ENCODE results near the gene TESMIN. TPM values are rescaled to one million over a fixed set of nuclear protein-coding genes. Genes with fewer than 3 reads are reported as not detected.

The TESMIN gene
- total and polyA plus RNA-seq, 2 of the 4 experiments (the other 2 are of a cell fraction), result 0.90 to 2.2 TPM

DNA sequence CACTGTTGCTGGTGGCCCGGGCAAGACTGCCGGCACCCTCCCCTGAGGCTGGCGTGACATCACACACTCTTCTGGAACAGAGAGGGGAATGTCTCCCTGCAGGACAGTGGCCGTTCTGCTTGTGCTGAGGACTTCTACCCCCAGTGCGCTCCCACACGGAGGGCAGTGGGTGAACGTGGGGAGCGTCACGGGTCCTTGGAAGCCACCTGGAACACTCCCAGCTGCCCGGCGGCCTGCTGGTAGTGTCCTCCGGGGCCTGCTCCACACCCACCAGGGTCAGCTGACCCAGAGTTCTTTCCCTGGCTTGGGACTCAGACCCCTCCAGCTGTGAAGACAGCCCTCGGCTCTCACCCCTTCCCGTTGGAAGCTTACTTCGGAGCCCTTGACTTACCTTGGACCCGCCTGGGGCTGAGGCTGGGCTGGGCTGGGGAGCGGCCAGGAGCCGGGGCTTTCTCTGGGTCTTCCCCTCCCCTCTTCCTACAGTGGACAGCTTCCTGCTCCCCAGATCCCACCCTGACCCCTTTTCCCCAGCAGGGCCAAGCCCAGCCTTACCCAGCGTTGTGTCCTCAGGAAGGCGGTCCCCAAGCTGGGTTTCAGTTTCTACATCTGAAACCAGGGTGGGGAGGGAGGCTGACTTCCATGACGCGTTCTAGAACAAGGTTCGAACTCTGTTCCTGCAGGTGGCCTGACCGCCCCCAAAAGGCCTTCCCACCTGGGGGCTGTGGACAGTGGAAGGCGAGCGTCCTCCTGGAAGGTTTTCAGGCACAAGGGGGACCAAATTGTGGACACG is 81.8 kb downstream of the TESMIN start:
- Histone ChIP-seq H3K4me2 (ENCODE audit: low read depth, low read length) (no peak overlapping the region), H3K56ac (ENCODE audit: extremely low read depth, insufficient read depth, low read length) (no peak overlapping the region), H3K9me3 (ENCODE audit: control insufficient read depth, insufficient read depth, low read length) (peaks cover 13% of the 10 kb centered on the region), H4K91ac (ENCODE audit: insufficient read depth, low read depth, low read length) (no peak overlapping the region), H3K79me1 (ENCODE audit: low read depth in 1 of 2, low read length in 2 of 2) (no peaks in the 10 kb centered on the region), H3K9ac (ENCODE audit: low read depth, low read length) (no peak overlapping the region), H3K4ac (ENCODE audit: low read depth, low read length) (no peak overlapping the region), H2AFZ (replicated peaks; ENCODE audit: low read length, poor library complexity) (no peak overlapping the region), H3K23ac (ENCODE audit: low read depth, low read length) (no peak overlapping the region), H2BK120ac (ENCODE audit: low read depth, low read length) (no peak overlapping the region), H4K5ac (ENCODE audit: low read depth, low read length) (no peak overlapping the region), H3K36me3 (ENCODE audit: control insufficient read depth, insufficient read depth, low read length) (no peaks in the 10 kb centered on the region), H3K14ac (replicated peaks; ENCODE audit: low read depth, low read length) (no peak overlapping the region), H3K27me3 (ENCODE audit: control insufficient read depth, insufficient read depth, low read length) (peaks cover 26% of the 10 kb centered on the region), H3K27ac (ENCODE audit: insufficient read depth, low read length) (no peak overlapping the region), H2AK9ac (replicated peaks; ENCODE audit: low read depth, low read length, poor library complexity) (no peak overlapping the region), H4K8ac (ENCODE audit: low read depth in 2 of 2, low read length in 2 of 2) (no peak overlapping the region), H2BK20ac (ENCODE audit: low read depth, low read length) (no peak overlapping the region), H2BK5ac (ENCODE audit: low read depth, low read length, poor library complexity, severe bottlenecking) (no peak overlapping the region), H3K4me3 (ENCODE audit: insufficient read depth, low read depth, low read length) (no peak overlapping the region), H2AK5ac (ENCODE audit: low read depth, low read length) (no peak overlapping the region), H3K4me1 (ENCODE audit: control insufficient read depth, insufficient read depth, low read length) (no peaks in the 10 kb centered on the region), H3K9me1 (ENCODE audit: insufficient read depth, low read length) (no peaks in the 10 kb centered on the region), H4K20me1 (ENCODE audit: insufficient read depth, low read length) (no peaks in the 10 kb centered on the region), H3K18ac (ENCODE audit: low read depth, low read length) (no peak overlapping the region), H2BK15ac (ENCODE audit: low read depth, low read length) (no peak overlapping the region)
- WGBS, 2 experiments (ENCODE audit: extremely low coverage in 2 of 2, insufficient read length in 1 of 2), result 67% methylated on average over 6 of the region's 27 CpGs; no CpG with 5 or more reads in 1 of the 2 experiments
- ATAC-seq (ENCODE audit: low read depth) (no peak), DNase-seq (no peak)
- POLR2A ChIA-PET (ENCODE audit: unreplicated experiment), result no interaction called here
- in situ Hi-C loops (cut with MboI; ENCODE audit: low sequenced_read_pairs), result no loop called here
- intact Hi-C loops (cut with micrococcal nuclease), result no loop called here
- BruUV-seq (replicated peaks), result no TSS peak
- dilution Hi-C loops (cut with HindIII; ENCODE audit: low sequenced_read_pairs, unreplicated experiment), result no loop called here
- TF ChIP-seq MAZ (IDR thresholded peaks at IDR 0.05; ENCODE audit: borderline replicate concordance, low read depth, low read length) (no peak), USF2 (IDR thresholded peaks at IDR 0.05; ENCODE audit: low read depth, low read length) (no peak), SMC3 (IDR thresholded peaks at IDR 0.05; ENCODE audit: low read depth, low read length) (no peak), CEBPB (IDR thresholded peaks at IDR 0.05; ENCODE audit: low read depth, low read length) (no peak), BHLHE40 (IDR thresholded peaks at IDR 0.05; ENCODE audit: low read depth, low read length) (no peak), POLR2A (IDR thresholded peaks at IDR 0.05; ENCODE audit: low read depth, low read length) (no peak), FOS (IDR thresholded peaks at IDR 0.05; ENCODE audit: low read depth, low read length) (no peak), CHD1 (IDR thresholded peaks at IDR 0.05; ENCODE audit: low read depth, low read length) (no peak), RCOR1 (IDR thresholded peaks at IDR 0.05; ENCODE audit: insufficient replicate concordance, low read length) (no peak), RFX5 (IDR thresholded peaks at IDR 0.05; ENCODE audit: low read depth, low read length) (no peak), MAFK (IDR thresholded peaks at IDR 0.05; ENCODE audit: low read depth, low read length) (no peak), MXI1 (IDR thresholded peaks at IDR 0.05; ENCODE audit: borderline replicate concordance, low read depth, low read length) (no peak), RAD21 (IDR thresholded peaks at IDR 0.05; ENCODE audit: low read length) (no peak), NFE2L2 (IDR thresholded peaks at IDR 0.05; ENCODE audit: low read depth, low read length) (no peak)
- TF ChIP-seq, protein P1, sequence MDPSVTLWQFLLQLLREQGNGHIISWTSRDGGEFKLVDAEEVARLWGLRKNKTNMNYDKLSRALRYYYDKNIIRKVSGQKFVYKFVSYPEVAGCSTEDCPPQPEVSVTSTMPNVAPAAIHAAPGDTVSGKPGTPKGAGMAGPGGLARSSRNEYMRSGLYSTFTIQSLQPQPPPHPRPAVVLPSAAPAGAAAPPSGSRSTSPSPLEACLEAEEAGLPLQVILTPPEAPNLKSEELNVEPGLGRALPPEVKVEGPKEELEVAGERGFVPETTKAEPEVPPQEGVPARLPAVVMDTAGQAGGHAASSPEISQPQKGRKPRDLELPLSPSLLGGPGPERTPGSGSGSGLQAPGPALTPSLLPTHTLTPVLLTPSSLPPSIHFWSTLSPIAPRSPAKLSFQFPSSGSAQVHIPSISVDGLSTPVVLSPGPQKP (IDR thresholded peaks at IDR 0.05; ENCODE audit: borderline replicate concordance, low read depth, low read length), result no peak
- TF ChIP-seq, protein P2, sequence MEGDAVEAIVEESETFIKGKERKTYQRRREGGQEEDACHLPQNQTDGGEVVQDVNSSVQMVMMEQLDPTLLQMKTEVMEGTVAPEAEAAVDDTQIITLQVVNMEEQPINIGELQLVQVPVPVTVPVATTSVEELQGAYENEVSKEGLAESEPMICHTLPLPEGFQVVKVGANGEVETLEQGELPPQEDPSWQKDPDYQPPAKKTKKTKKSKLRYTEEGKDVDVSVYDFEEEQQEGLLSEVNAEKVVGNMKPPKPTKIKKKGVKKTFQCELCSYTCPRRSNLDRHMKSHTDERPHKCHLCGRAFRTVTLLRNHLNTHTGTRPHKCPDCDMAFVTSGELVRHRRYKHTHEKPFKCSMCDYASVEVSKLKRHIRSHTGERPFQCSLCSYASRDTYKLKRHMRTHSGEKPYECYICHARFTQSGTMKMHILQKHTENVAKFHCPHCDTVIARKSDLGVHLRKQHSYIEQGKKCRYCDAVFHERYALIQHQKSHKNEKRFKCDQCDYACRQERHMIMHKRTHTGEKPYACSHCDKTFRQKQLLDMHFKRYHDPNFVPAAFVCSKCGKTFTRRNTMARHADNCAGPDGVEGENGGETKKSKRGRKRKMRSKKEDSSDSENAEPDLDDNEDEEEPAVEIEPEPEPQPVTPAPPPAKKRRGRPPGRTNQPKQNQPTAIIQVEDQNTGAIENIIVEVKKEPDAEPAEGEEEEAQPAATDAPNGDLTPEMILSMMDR (conservative IDR thresholded peaks at IDR 0.05; ENCODE audit: low read depth, low read length), result no peak
- CTCF ChIA-PET, result no interaction called here

All from IMR-90 (cell line).